Measurements from ENCODE around the gene FBXO48.

GRCh38 chr2:68416081-68416675 is 50.9 kb downstream of the FBXO48 start:
- TF ChIP-seq POLR2A (IDR thresholded peaks at IDR 0.05), result no peak
- TF ChIP-seq, protein P1, sequence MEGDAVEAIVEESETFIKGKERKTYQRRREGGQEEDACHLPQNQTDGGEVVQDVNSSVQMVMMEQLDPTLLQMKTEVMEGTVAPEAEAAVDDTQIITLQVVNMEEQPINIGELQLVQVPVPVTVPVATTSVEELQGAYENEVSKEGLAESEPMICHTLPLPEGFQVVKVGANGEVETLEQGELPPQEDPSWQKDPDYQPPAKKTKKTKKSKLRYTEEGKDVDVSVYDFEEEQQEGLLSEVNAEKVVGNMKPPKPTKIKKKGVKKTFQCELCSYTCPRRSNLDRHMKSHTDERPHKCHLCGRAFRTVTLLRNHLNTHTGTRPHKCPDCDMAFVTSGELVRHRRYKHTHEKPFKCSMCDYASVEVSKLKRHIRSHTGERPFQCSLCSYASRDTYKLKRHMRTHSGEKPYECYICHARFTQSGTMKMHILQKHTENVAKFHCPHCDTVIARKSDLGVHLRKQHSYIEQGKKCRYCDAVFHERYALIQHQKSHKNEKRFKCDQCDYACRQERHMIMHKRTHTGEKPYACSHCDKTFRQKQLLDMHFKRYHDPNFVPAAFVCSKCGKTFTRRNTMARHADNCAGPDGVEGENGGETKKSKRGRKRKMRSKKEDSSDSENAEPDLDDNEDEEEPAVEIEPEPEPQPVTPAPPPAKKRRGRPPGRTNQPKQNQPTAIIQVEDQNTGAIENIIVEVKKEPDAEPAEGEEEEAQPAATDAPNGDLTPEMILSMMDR (IDR thresholded peaks at IDR 0.05), result no peak
